ENCODE measurements around the gene PGAP2.

DNA sequence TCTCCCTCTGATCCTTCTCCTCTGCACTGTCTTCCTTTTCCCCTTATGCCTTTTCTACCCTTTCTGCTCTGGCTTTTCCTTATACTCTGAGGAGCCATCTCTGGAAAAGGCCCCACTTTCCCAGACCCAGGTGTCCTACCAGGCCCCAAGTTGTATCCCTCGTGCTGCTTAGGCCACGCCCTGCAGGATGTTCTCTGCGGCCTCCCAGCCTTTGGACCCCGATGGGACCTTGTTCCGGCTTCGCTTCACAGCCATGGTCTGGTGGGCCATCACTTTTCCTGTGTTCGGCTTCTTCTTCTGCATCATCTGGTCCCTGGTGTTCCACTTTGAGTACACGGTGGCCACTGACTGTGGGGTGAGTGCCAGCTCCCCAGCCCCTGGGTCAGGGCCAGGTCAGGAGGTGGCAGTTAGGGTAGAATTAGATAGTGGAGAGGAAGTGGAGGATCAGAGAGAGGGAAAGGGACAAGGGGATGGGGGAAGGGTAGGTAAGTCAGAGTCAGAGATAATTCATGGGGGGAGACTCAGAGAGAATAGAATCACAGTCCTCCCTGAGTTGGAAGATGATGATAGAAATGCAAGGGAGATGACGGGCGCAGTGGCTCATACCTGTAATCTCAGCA lies 8.9 kb downstream of the PGAP2 start:
- no peak for TF ChIP-seq POLR2A (IDR thresholded peaks at IDR 0.05)
- TF ChIP-seq, protein P1, sequence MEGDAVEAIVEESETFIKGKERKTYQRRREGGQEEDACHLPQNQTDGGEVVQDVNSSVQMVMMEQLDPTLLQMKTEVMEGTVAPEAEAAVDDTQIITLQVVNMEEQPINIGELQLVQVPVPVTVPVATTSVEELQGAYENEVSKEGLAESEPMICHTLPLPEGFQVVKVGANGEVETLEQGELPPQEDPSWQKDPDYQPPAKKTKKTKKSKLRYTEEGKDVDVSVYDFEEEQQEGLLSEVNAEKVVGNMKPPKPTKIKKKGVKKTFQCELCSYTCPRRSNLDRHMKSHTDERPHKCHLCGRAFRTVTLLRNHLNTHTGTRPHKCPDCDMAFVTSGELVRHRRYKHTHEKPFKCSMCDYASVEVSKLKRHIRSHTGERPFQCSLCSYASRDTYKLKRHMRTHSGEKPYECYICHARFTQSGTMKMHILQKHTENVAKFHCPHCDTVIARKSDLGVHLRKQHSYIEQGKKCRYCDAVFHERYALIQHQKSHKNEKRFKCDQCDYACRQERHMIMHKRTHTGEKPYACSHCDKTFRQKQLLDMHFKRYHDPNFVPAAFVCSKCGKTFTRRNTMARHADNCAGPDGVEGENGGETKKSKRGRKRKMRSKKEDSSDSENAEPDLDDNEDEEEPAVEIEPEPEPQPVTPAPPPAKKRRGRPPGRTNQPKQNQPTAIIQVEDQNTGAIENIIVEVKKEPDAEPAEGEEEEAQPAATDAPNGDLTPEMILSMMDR (IDR thresholded peaks at IDR 0.05), result no peak

All from lower leg skin (tissue), 3 donors.